SK-N-SH (cell line): ENCODE measurements around the gene KCNAB3.

Source experiments
- CTCF ChIP-seq: fragments of 200-600 bp; sonication (generic); IDR thresholded peaks from 2 replicates; pipeline ENCODE4 v1.6.1; 2017; ENCODE audit warnings: antibody characterized with exemption, mild to moderate bottlenecking, moderate library complexity
- RXRA ChIP-seq: IDR thresholded peaks from 2 replicates; pipeline ENCODE4 v1.4.0; 2012; ENCODE audit warnings: low read depth, mild to moderate bottlenecking, borderline replicate concordance

GRCh38 chr17:7915179-7915610, 14.5 kb downstream of the KCNAB3 start:
- TF ChIP-seq RXRA (no peak), CTCF (no peak)
